MM.1S (cell line): Measurements from ENCODE around the gene C17orf50.

Source experiments
- DNase-seq: peaks from one replicate; pipeline ENCODE4 v3.0.0-alpha.2; 2015
- H2AFZ ChIP-seq: fragments of 300-600 bp; sonication (generic); 2 replicates; pipeline ENCODE4 v1.6.0; 2016; ENCODE audit warnings: antibody characterized with exemption, low read length
- H3F3A ChIP-seq: fragments of 300-600 bp; sonication (generic); 2 replicates; pipeline ENCODE4 v1.6.1; 2016; ENCODE audit warnings: mild to moderate bottlenecking, antibody characterized with exemption, low read length, moderate library complexity, mixed read lengths; ENCODE audit not compliant: insufficient read depth
- H3K27ac ChIP-seq: fragments of 300-600 bp; sonication (generic); 2 replicates; pipeline ENCODE4 v1.5.1; 2016; ENCODE audit warnings: mild to moderate bottlenecking, low read length
- H3K27me3 ChIP-seq: fragments of 300-600 bp; sonication (generic); replicated peaks from 2 replicates; pipeline ENCODE4 v1.6.0; 2016; ENCODE audit warnings: low read length; ENCODE audit not compliant: insufficient read depth
- H3K36me3 ChIP-seq: fragments of 300-600 bp; sonication (generic); replicated peaks from 2 replicates; pipeline ENCODE4 v1.6.1; 2016; ENCODE audit warnings: mild to moderate bottlenecking, low read length, mixed read lengths; ENCODE audit not compliant: insufficient read depth
- H3K4me1 ChIP-seq: fragments of 300-600 bp; sonication (generic); 2 replicates; pipeline ENCODE4 v1.6.1; 2016; ENCODE audit warnings: low read length, mixed read lengths
- H3K4me2 ChIP-seq: fragments of 300-600 bp; sonication (generic); 2 replicates; pipeline ENCODE4 v1.6.0; 2016; ENCODE audit warnings: low read depth, low read length
- H3K4me3 ChIP-seq: fragments of 300-600 bp; sonication (generic); 2 replicates; pipeline ENCODE4 v1.5.1; 2016; ENCODE audit warnings: low read length, mixed read lengths
- H3K79me2 ChIP-seq: fragments of 300-600 bp; sonication (generic); 2 replicates; pipeline ENCODE4 v1.6.1; 2016; ENCODE audit warnings: mixed run types, low read length, mixed read lengths
- H3K9ac ChIP-seq: fragments of 300-600 bp; sonication (generic); 2 replicates; pipeline ENCODE4 v1.6.1; 2016; ENCODE audit warnings: low read length, mixed read lengths
- H3K9me2 ChIP-seq: fragments of 300-600 bp; sonication (generic); replicated peaks from 2 replicates; pipeline ENCODE4 v1.6.1; 2016; ENCODE audit warnings: mild to moderate bottlenecking, low read length, mixed read lengths; ENCODE audit not compliant: insufficient read depth
- H3K9me3 ChIP-seq: fragments of 300-600 bp; sonication (generic); replicated peaks from 2 replicates; pipeline ENCODE4 v1.6.1; 2016; ENCODE audit warnings: mild to moderate bottlenecking, low read length, mixed read lengths; ENCODE audit not compliant: insufficient read depth
- H4K20me1 ChIP-seq: fragments of 300-600 bp; sonication (generic); 2 replicates; pipeline ENCODE4 v1.6.1; 2016; ENCODE audit warnings: mild to moderate bottlenecking, low read length, moderate library complexity, mixed read lengths; ENCODE audit not compliant: insufficient read depth
- CTCF ChIP-seq: fragments of 300-600 bp; sonication (generic); IDR thresholded peaks from 2 replicates; pipeline ENCODE4 v1.5.1; 2016; ENCODE audit warnings: antibody characterized with exemption, low read length, mixed read lengths
- EZH2 ChIP-seq: fragments of 300-600 bp; sonication (generic); optimal IDR thresholded peaks from 2 replicates; pipeline ENCODE3; 2017; ENCODE audit warnings: low read depth, mild to moderate bottlenecking, antibody characterized with exemption, low read length, mixed read lengths
- EZH2phosphoT487 ChIP-seq: fragments of 300-600 bp; sonication (generic); IDR thresholded peaks from 2 replicates; pipeline ENCODE4 v1.6.1; 2018; ENCODE audit warnings: antibody characterized with exemption, low read length

Gene C17orf50

DNA sequence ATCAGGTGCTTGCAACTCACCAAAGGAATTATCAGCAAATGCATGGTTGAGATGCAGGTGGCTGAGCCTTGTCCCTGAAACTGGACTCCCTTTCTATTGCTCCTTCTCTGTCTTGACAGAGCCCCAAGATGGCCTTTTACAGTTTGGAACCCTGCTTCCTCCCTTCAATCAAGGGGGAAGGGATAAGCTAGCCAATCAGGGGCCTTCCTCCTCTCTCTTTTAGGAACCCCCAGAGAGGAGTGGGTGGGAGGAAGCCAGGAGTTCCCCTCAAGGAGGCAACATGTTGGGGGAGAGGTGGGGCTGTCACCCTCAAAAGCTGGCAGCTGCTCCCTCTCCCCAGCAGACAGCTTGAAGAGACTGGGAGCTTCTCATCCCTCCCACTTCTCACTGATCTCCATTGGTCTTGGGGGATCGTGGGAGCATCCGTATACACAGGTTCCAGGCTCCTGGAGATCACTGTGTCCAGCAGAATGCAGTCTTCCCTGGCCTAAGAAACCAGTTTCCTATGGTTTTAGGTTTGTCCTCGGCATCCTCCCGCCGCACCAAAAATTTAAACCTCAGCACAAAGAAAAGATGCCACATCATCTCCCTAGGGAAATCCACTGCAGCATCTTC lies 22.1 kb upstream of the C17orf50 start:
- Histone ChIP-seq H3K27me3 (peaks cover 23% of the 10 kb centered on the region), H3K9me3 (no peaks in the 10 kb centered on the region), H3K36me3 (no peaks in the 10 kb centered on the region), H3K9ac (no peak overlapping the region), H3F3A (no peaks in the 10 kb centered on the region), H2AFZ (no peak overlapping the region), H3K4me2 (no peak overlapping the region), H3K9me2 (no peaks in the 10 kb centered on the region), H3K79me2 (no peaks in the 10 kb centered on the region), H4K20me1 (no peaks in the 10 kb centered on the region), H3K27ac (no peak overlapping the region), H3K4me1 (no peaks in the 10 kb centered on the region), H3K4me3 (no peak overlapping the region)
- TF ChIP-seq EZH2phosphoT487, result no peak
- no peak for TF ChIP-seq CTCF
- no peak for TF ChIP-seq EZH2
- no peak for DNase-seq

- no peak overlapping the region for H2AFZ ChIP-seq
- no peaks in the 10 kb centered on the region for H3F3A ChIP-seq
- TF ChIP-seq EZH2phosphoT487, result no peak
- H3K79me2 ChIP-seq, result no peaks in the 10 kb centered on the region
- H3K36me3 ChIP-seq, result no peaks in the 10 kb centered on the region
- H3K9me2 ChIP-seq, result no peaks in the 10 kb centered on the region
- H3K27ac ChIP-seq, result no peak overlapping the region
- H3K4me2 ChIP-seq, result no peak overlapping the region
- H3K27me3 ChIP-seq, result peaks cover 30% of the 10 kb centered on the region
- H3K9me3 ChIP-seq, result no peaks in the 10 kb centered on the region
- no peaks in the 10 kb centered on the region for H3K4me1 ChIP-seq
- DNase-seq, result no peak
- no peak overlapping the region for H3K4me3 ChIP-seq
- no peaks in the 10 kb centered on the region for H4K20me1 ChIP-seq
- no peak overlapping the region for H3K9ac ChIP-seq
Measured at GRCh38 chr17:35740216-35740615, 20.5 kb upstream of the C17orf50 start.

- no peaks in the 10 kb centered on the region for H3K9me2 ChIP-seq
- no peaks in the 10 kb centered on the region for H4K20me1 ChIP-seq
- no peaks in the 10 kb centered on the region for H3K79me2 ChIP-seq
- H3K4me2 ChIP-seq, result peak overlapping the region; percentile 18; the same call in 1 of the 2 replicates
- H3K4me1 ChIP-seq, result no peaks in the 10 kb centered on the region
- H3K9me3 ChIP-seq, result no peaks in the 10 kb centered on the region
- no peak for TF ChIP-seq EZH2
- TF ChIP-seq CTCF, result no peak
- TF ChIP-seq EZH2phosphoT487, result no peak
- H3K36me3 ChIP-seq, result no peaks in the 10 kb centered on the region
- peaks cover 30% of the 10 kb centered on the region for H3K27me3 ChIP-seq
- no peak overlapping the region for H3K4me3 ChIP-seq
- DNase-seq, result no peak
- no peak overlapping the region for H2AFZ ChIP-seq
- no peaks in the 10 kb centered on the region for H3F3A ChIP-seq
- no peak overlapping the region for H3K27ac ChIP-seq
- H3K9ac ChIP-seq, result no peak overlapping the region
Measured at GRCh38 chr17:35740997-35741931, 19.4 kb upstream of the C17orf50 start.
